OCI-M1 (cell line): ENCODE data around the gene CHST9.

ENCODE experiments used
- DNase-seq: peaks from one replicate; lab custom pipeline; 2025; lab: John Stamatoyannopoulos, UW

CHST9 gene

GRCh38 chr18:26863921-26864497, 321.1 kb downstream of the CHST9 start:
- DNase-seq = no peak

DNA sequence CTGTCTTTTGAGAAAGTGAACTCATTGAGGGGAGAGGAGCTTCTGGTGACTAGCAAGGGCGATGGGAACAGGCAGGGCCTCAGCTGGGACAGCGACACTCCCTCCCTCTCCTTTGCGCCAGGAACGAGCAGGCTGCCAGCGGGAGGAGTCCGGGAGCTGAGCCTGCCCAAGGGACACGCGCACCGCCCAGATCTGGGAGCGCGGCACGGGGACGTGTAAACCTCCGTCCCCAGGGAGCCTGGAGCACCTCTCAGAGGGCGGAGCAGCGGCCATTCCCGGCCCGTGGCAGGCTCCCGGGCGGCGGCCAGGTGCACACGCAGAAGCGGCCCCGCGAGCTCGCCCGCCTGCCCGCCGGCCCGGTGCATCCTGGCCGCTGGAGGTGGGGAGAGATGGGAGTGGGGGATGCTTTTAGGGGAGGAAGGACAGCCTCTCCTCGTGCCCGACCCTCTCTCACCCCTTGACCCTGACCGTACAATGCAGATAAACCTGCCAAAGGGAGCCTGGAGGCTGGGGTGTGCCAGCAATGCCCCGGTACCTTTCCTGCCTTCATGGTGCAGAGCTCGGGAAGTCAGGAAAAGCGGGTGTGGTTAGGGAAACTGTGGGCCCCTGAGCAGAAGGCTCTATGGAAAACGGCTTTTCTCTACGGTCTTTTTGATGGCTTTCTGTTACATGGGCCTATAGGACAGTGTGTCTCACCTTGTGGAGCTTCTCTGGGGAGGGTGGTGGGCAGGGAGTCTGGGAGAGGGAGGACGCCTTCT, 321.8 kb downstream of the CHST9 start:
- DNase-seq = no peak

- no peak for DNase-seq
These were observed 323.0 kb downstream of the CHST9 start for GRCh38 chr18:26862084-26862483.
